ENCODE results near the gene KRT20. TPM values are rescaled to one million over a fixed set of nuclear protein-coding genes. Genes with fewer than 3 reads are reported as not detected.

Gene KRT20
- total and polyA plus RNA-seq, 9 of the 15 experiments (the other 6 are each of a cell fraction or from before 2014, with no cell fraction given) = 0.44 TPM; not detected in 8

GRCh38 chr17:40827746-40828453 is 57.1 kb downstream of the KRT20 start (continued):
- TF ChIP-seq HDAC3 (IDR thresholded peaks at IDR 0.05; ENCODE audit: borderline replicate concordance, partially characterized antibody) (peak; percentile 95), SMAD4 (CRISPR knock-in tag; conservative IDR thresholded peaks at IDR 0.05) (peak; percentile 93), ZNF395 (CRISPR knock-in tag; IDR thresholded peaks at IDR 0.05) (peak; percentile 87), ZSCAN29 (IDR thresholded peaks at IDR 0.05) (peak; percentile 86), ZNF212 (CRISPR knock-in tag; IDR thresholded peaks at IDR 0.05) (no peak), ZNF589 (CRISPR knock-in tag; IDR thresholded peaks at IDR 0.05; ENCODE audit: low read depth) (peak; percentile 72; the same call in 1 of the 2 replicates), CC2D1A (IDR thresholded peaks at IDR 0.05) (peak; percentile 96; the same call in 1 of the 2 replicates), GABPB1 (CRISPR knock-in tag; IDR thresholded peaks at IDR 0.05) (no peak), MYNN (IDR thresholded peaks at IDR 0.05) (no peak), MYNN (CRISPR knock-in tag; IDR thresholded peaks at IDR 0.05) (no peak), NCOA1 (IDR thresholded peaks at IDR 0.05; ENCODE audit: low read depth) (peak; percentile 92), AFF4 (CRISPR knock-in tag; IDR thresholded peaks at IDR 0.05) (no peak), GTF2F1 (IDR thresholded peaks at IDR 0.05; ENCODE audit: low read depth, low read length) (peak; percentile 68; the same call in 1 of the 2 replicates), KDM2B (CRISPR knock-in tag; IDR thresholded peaks at IDR 0.05) (no peak), HSF4 (CRISPR knock-in tag; IDR thresholded peaks at IDR 0.05; ENCODE audit: borderline replicate concordance) (no peak), ZNF175 (CRISPR knock-in tag; IDR thresholded peaks at IDR 0.05; ENCODE audit: low read depth) (peak; percentile 64; the same call in 1 of the 2 replicates), E2F4 (CRISPR knock-in tag; IDR thresholded peaks at IDR 0.05; ENCODE audit: low read depth) (no peak), STAT5A (IDR thresholded peaks at IDR 0.05; ENCODE audit: borderline replicate concordance, low read length) (peak; percentile 94), MCM3 (IDR thresholded peaks at IDR 0.05) (no peak), EZH2 (IDR thresholded peaks at IDR 0.05; ENCODE audit: borderline replicate concordance, low read depth, low read length) (no peak), ZBTB2 (IDR thresholded peaks at IDR 0.05) (peak; percentile 82; the same call in 1 of the 2 replicates), POLR2B (IDR thresholded peaks at IDR 0.05; ENCODE audit: low read depth, partially characterized antibody) (peak; percentile 59)
